ENCODE measurements around the gene LRRC3B. TPM values are rescaled to one million over a fixed set of nuclear protein-coding genes. Genes with fewer than 3 reads are reported as not detected.

LRRC3B gene
- total RNA-seq, 2 donors from 2014 or later: not detected

GRCh38 chr3:26657348-26657976, 34.9 kb downstream of the LRRC3B start:
- Histone ChIP-seq H3K4me1 (ENCODE audit: control insufficient read depth in 1 of 2, low read depth in 2 of 2) (peaks cover 0 to 4% of the 10 kb centered on the region in 2 donors), H3K9me3 (no peaks in the 10 kb centered on the region), H3K36me3 (no peaks in the 10 kb centered on the region), H3K27ac (no peak overlapping the region), H3K4me3 (no peak overlapping the region), H3K27me3 (replicated peaks; ENCODE audit: insufficient read depth) (no peaks in the 10 kb centered on the region)
- DNase-seq (ENCODE audit: low spot score): no peak
- peak; percentile 43 for ATAC-seq (ENCODE audit: insufficient number of reproducible peaks, low FRiP score, low read depth)
- TF ChIP-seq CTCF (IDR thresholded peaks at IDR 0.05): no peak

- H3K4me3 ChIP-seq: no peak overlapping the region
- H3K36me3 ChIP-seq: no peaks in the 10 kb centered on the region
- no peak for DNase-seq (ENCODE audit: low spot score)
- H3K4me1 ChIP-seq (ENCODE audit: control insufficient read depth in 1 of 2, low read depth in 2 of 2): no peaks in the 10 kb centered on the region
- TF ChIP-seq CTCF (IDR thresholded peaks at IDR 0.05): no peak
- ATAC-seq (ENCODE audit: insufficient number of reproducible peaks, low FRiP score, low read depth): no peak
- no peaks in the 10 kb centered on the region for H3K27me3 ChIP-seq (replicated peaks; ENCODE audit: insufficient read depth)
- no peak overlapping the region for H3K27ac ChIP-seq
- no peaks in the 10 kb centered on the region for H3K9me3 ChIP-seq
These were observed 45.6 kb downstream of the LRRC3B start for GRCh38 chr3:26668171-26668570.

GRCh38 chr3:26668696-26669095, 46.1 kb downstream of the LRRC3B start:
- no peaks in the 10 kb centered on the region for H3K36me3 ChIP-seq
- no peak overlapping the region for H3K4me3 ChIP-seq
- no peak for TF ChIP-seq CTCF (IDR thresholded peaks at IDR 0.05)
- no peak for DNase-seq (ENCODE audit: low spot score)
- no peaks in the 10 kb centered on the region for H3K27me3 ChIP-seq (replicated peaks; ENCODE audit: insufficient read depth)
- H3K9me3 ChIP-seq: no peaks in the 10 kb centered on the region
- no peak for ATAC-seq (ENCODE audit: insufficient number of reproducible peaks, low FRiP score, low read depth)
- H3K27ac ChIP-seq: no peak overlapping the region
- no peaks in the 10 kb centered on the region for H3K4me1 ChIP-seq (ENCODE audit: control insufficient read depth in 1 of 2, low read depth in 2 of 2)

GRCh38 chr3:26675336-26675735, 52.8 kb downstream of the LRRC3B start:
- DNase-seq (ENCODE audit: low spot score): no peak
- Histone ChIP-seq H3K27ac (no peak overlapping the region), H3K9me3 (no peaks in the 10 kb centered on the region), H3K4me3 (no peak overlapping the region), H3K4me1 (ENCODE audit: control insufficient read depth in 1 of 2, low read depth in 2 of 2) (no peaks in the 10 kb centered on the region), H3K36me3 (no peaks in the 10 kb centered on the region), H3K27me3 (replicated peaks; ENCODE audit: insufficient read depth) (no peaks in the 10 kb centered on the region)
- no peak for TF ChIP-seq CTCF (IDR thresholded peaks at IDR 0.05)
- no peak for ATAC-seq (ENCODE audit: insufficient number of reproducible peaks, low FRiP score, low read depth)

GRCh38 chr3:26681632-26682031, 59.1 kb downstream of the LRRC3B start:
- H3K4me1 ChIP-seq (ENCODE audit: control insufficient read depth in 1 of 2, low read depth in 2 of 2): no peaks in the 10 kb centered on the region
- TF ChIP-seq CTCF (IDR thresholded peaks at IDR 0.05): no peak
- DNase-seq (ENCODE audit: low spot score): no peak

More at GRCh38 chr3:26681632-26682031, 59.1 kb downstream of the LRRC3B start:
- no peaks in the 10 kb centered on the region for H3K27me3 ChIP-seq (replicated peaks; ENCODE audit: insufficient read depth)
- no peaks in the 10 kb centered on the region for H3K36me3 ChIP-seq
- no peak for ATAC-seq (ENCODE audit: insufficient number of reproducible peaks, low FRiP score, low read depth)
- H3K27ac ChIP-seq: no peak overlapping the region
- H3K9me3 ChIP-seq: no peaks in the 10 kb centered on the region
- H3K4me3 ChIP-seq: no peak overlapping the region

Measured in thoracic aorta (tissue), 2 donors.